Large intestine (tissue), 3 donors: ENCODE data around the gene SFTPB. TPM values are rescaled to one million over a fixed set of nuclear protein-coding genes. Genes with fewer than 3 reads are reported as not detected.
"Not testable (repeated sequence)": the region's sequence is repeated elsewhere in the genome, so short reads cannot be mapped to it uniquely, and the experiment has no call there.

Source experiments
- DNase-seq, 2 donors: peaks; one replicate each; pipeline versions ENCODE4 v3.0.0 to v3.0.0-alpha.2; 2013
- H3K27ac ChIP-seq: one replicate; pipeline ENCODE4 v1.5.1; 2013; ENCODE audit warnings: low read length
- H3K27me3 ChIP-seq: 2 replicates; pipeline ENCODE4 v1.6.1; 2013; ENCODE audit warnings: low read length; ENCODE audit not compliant: control insufficient read depth, insufficient read depth
- H3K36me3 ChIP-seq: 2 replicates; pipeline ENCODE4 v1.6.1; 2013; ENCODE audit warnings: low read length; ENCODE audit not compliant: control insufficient read depth, insufficient read depth
- H3K4me1 ChIP-seq: one replicate; pipeline ENCODE4 v1.6.1; 2013; ENCODE audit warnings: low read length; ENCODE audit not compliant: control insufficient read depth, insufficient read depth
- H3K4me3 ChIP-seq: one replicate; pipeline ENCODE4 v1.5.1; 2013; ENCODE audit warnings: low read length
- H3K9me3 ChIP-seq: one replicate; pipeline ENCODE4 v1.6.1; 2013; ENCODE audit warnings: mild to moderate bottlenecking, low read depth, low read length, moderate library complexity; ENCODE audit not compliant: control insufficient read depth
- WGBS: methylation state at CpG from one replicate; pipeline ENCODE4 v1.1.5; 2013; ENCODE audit warnings: low lambda C conversion rate; ENCODE audit not compliant: insufficient coverage; 5-methylcytosine and 5-hydroxymethylcytosine counted together
- polyA plus RNA-seq: library from polyadenylated mRNA; unstranded; fragments of 120-200 nt; gene quantifications from one replicate; pipeline ENCODE4 v1.2.1, GENCODE V29; 2013

The SFTPB gene
- polyA plus RNA-seq, 1 donor: 0.01 TPM

DNA sequence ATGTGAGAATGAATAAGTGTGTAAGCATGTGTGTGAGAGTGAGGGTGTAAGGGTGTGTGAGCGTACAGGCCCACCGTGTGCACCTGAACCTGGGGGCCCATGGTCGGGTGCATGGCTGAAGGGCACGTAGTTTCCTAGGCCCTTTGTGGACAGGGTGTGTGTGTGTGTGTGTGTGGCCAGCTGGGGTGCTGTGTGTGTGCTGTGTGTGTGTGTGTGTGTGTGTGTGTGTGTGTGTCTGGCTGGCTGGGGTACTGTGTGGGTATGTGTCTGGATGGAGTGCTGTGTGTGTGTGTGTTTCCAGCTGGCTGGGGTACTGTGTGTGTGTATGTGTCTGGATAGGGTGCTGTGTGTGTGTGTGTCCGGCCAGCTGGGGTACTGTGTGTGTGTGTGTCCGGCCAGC is 2.0 kb downstream of the SFTPB start:
- no peaks in the 10 kb centered on the region for H3K4me1 ChIP-seq
- DNase-seq: no peak
- H3K27me3 ChIP-seq: no peaks in the 10 kb centered on the region
- H3K27ac ChIP-seq: no peak overlapping the region
- H3K4me3 ChIP-seq: no peak overlapping the region
- no peaks in the 10 kb centered on the region for H3K9me3 ChIP-seq
- no CpG with 5 or more reads among the region's 6 CpGs for WGBS
- no peaks in the 10 kb centered on the region for H3K36me3 ChIP-seq

DNA sequence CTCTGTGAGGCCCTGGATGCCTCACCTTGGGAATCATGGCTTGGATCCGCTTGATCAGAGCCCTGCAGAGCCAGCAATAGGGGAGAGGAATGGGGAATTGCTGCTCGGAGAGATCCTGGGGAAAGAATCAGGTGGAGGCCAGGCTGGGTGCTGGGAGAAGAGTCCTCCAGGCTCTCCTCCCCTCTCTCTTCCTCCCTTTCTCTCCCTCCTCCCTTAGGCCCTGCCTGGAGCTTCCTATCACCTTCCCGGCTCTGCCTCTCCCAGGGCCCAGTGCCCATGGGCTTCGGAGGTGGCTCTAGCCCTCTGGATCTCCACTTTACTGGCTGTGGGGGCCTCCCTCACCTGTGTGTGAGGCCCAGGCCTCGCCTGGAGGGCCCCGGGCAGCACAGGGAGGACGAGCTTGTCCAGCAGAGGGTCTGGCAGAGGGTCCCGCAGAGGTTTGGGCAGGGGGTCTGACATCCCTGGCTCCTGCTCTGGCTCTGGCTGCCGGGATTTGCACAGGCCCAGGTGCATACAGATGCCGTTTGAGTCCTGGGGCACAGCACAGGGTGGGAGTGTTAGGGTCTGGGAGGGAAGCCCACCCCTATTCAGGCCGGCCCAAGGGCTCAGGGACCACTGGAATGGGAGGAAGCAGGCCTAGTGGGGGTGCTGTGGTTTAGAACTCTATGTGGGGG is 2.6 kb downstream of the SFTPB start:
- no CpG with 5 or more reads among the region's 11 CpGs for WGBS
- Histone ChIP-seq H3K4me3 (no peak overlapping the region), H3K27ac (no peak overlapping the region), H3K36me3 (no peaks in the 10 kb centered on the region), H3K9me3 (no peaks in the 10 kb centered on the region), H3K4me1 (no peaks in the 10 kb centered on the region), H3K27me3 (no peaks in the 10 kb centered on the region)
- DNase-seq: no peak

DNA sequence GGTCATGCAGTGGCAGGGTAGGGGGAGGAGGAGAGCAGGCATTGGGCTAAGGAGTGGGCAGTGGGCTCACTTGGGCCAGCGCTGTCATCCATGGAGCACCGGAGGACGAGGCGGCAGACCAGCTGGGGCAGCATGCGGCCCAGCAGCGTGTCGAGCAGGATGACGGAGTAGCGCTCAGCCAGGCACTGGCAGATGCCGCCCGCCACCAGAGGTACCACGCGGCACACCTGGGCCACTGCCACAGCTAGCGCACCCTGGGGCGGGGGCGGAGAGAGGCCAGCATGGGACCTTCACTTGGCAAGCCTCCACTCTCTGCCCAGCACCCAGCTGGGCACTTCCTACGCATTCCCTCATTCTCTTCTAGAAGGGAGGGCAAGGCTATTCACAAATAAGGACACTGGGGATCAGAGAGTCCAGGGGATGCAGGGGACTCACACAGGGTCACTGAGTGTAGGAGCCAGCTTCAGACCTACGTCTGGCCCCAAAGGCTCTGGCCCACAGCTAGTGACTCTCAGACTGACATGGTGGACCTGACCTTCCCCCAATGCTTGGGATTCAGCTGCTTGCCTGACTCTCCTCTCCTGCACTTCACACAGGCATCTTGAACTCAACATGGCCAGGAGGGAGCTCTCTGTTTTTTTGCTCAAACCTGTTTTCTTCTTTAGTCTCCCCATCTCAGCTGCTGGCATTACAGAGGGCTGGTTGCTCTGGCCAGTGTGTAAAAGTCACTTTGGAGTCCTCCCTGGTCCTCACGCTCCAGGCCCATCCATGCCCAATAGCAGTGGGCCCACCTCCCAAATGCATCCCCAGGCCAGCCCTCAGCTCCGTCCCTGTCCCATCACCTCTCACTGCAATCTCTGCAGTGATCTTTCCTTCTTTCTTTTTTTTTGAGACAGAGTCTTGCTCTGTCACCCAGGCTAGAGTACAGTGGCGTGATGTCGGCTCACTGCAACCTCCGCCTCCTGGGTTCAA is 4.1 kb downstream of the SFTPB start:
- H3K4me1 ChIP-seq: no peaks in the 10 kb centered on the region
- H3K9me3 ChIP-seq: no peaks in the 10 kb centered on the region
- peaks cover 5% of the 10 kb centered on the region for H3K36me3 ChIP-seq
- H3K4me3 ChIP-seq: no peak overlapping the region
- no peak for DNase-seq
- no peak overlapping the region for H3K27ac ChIP-seq
- WGBS: 80% methylated on average over 1 of the region's 23 CpGs
- no peaks in the 10 kb centered on the region for H3K27me3 ChIP-seq

DNA sequence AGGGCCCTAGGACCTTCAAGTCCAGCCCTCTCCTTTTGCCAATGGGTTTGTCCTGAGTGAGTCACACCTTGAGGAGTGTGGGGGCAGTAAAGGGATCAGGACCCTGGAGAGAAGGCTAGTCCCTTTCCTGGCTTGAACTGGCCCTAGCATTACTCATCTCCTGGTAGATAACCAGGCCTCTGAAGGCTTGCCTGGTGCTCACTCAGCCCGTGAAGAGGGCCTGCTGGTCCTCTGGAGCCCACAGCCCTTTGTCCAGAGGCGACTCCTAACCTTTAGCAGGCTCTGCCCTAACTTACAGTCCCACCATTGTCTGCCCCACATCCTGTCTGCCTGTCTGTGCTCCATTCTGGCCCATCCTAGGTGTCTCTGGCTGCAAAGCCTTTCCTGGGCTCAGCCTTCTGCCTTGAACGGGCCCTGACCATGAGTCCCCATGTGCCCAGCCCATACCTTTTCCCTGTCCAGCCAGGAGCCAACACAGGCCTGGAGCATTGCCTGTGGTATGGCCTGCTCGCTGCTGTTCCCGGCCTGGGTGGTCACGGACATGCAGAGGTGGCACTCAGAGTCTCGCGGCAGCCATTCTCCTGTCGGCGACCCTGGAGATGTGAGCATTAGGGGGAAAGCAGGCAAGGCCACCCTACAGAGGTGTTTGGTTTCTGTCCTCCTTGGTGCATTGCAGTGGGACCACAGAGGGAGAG is 5.0 kb downstream of the SFTPB start:
- no peak for DNase-seq
- H3K27me3 ChIP-seq: no peaks in the 10 kb centered on the region
- H3K4me1 ChIP-seq: no peaks in the 10 kb centered on the region
- H3K27ac ChIP-seq: no peak overlapping the region
- no peaks in the 10 kb centered on the region for H3K9me3 ChIP-seq
- H3K4me3 ChIP-seq: no peak overlapping the region
- WGBS: no CpG with 5 or more reads among the region's 10 CpGs
- H3K36me3 ChIP-seq: peaks cover 5% of the 10 kb centered on the region

DNA sequence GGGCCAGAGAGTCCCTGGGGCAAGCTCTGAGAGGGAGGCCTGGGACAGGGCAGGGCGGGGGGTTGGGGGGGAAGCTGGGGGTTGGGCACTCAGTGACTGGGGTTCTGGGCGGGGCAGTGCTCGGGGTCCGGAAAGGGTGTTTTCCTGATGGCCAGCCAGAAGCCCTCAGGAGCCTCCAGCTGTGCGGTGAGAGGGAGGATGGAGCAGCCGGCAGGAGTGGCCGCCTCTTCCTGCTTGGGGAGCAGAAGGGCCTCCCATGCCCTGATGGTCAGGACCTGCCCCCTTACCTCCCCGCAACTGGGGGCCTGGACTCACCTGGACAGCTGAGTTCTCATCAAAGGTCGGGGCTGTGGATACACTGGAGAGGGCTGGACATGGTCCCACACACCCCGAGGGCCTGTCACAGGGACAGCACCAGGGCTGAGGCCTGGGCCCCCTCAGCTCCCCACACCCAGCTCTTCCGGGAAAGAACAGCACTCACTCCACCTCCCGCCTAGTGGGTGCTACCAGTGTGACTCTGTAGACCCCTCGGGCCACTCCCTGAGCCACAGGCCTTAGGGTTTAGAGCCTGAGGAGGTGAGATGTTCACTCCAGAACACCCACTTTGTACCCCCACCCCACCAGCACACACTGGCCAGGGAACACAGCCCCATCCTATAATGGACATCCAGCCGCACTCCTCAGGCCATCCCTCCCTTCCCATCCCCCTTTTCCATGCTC is 6.7 kb downstream of the SFTPB start:
- peaks cover 5% of the 10 kb centered on the region for H3K36me3 ChIP-seq
- DNase-seq: no peak
- no peak overlapping the region for H3K27ac ChIP-seq
- no peak overlapping the region for H3K4me3 ChIP-seq
- no peaks in the 10 kb centered on the region for H3K27me3 ChIP-seq
- H3K4me1 ChIP-seq: no peaks in the 10 kb centered on the region
- H3K9me3 ChIP-seq: no peaks in the 10 kb centered on the region
- 80% methylated on average over 1 of the region's 14 CpGs for WGBS

DNA sequence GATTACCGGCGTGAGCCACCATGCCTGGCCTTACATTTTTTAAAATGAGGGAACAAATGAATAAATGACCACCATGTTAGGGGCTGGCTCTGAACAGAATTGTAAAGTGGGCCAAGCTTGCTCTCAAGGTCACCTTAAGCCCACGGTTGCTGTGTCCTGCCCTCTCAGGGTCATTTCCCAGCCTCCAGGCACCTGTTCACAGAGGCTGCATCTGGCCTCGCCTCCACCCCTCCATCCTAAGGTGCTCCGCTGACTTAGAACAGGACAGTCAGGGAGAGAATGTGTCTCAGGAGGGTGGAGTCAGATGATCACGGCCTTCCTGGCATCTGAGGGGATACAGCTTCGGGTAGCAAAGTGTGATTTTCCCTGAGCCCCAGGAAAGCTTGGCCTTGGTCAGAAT is 7.3 kb downstream of the SFTPB start:
- no CpG with 5 or more reads among the region's 7 CpGs for WGBS
- H3K4me3 ChIP-seq: no peak overlapping the region
- no peak overlapping the region for H3K27ac ChIP-seq
- H3K36me3 ChIP-seq: peaks cover 8% of the 10 kb centered on the region
- H3K4me1 ChIP-seq: no peaks in the 10 kb centered on the region
- H3K9me3 ChIP-seq: no peaks in the 10 kb centered on the region
- H3K27me3 ChIP-seq: no peaks in the 10 kb centered on the region
- no peak for DNase-seq

DNA sequence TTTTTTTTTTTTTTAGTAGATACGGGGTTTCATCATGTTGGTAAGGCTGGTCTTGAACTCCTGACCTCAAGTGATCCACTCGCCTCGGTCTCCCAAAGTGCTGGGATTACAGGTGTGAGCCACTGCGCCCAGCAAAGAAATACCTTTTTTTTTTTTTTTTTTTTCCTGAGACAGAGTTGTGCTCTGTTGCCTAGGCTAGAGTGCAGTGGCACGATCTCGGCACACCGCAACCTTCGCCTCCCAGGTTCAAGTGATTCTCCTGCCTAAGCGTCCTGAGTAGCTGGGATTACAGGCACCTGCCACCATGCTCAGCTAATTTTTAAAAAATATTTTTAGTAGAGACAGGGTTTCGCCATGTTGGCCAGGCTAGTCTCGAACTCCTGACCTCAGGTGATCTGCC is 7.7 kb downstream of the SFTPB start:
- not testable (repeated sequence) for H3K27ac ChIP-seq, DNase-seq, H3K9me3 ChIP-seq, H3K27me3 ChIP-seq, H3K4me3 ChIP-seq, H3K4me1 ChIP-seq, H3K36me3 ChIP-seq
- no CpG with 5 or more reads among the region's 11 CpGs for WGBS

DNA sequence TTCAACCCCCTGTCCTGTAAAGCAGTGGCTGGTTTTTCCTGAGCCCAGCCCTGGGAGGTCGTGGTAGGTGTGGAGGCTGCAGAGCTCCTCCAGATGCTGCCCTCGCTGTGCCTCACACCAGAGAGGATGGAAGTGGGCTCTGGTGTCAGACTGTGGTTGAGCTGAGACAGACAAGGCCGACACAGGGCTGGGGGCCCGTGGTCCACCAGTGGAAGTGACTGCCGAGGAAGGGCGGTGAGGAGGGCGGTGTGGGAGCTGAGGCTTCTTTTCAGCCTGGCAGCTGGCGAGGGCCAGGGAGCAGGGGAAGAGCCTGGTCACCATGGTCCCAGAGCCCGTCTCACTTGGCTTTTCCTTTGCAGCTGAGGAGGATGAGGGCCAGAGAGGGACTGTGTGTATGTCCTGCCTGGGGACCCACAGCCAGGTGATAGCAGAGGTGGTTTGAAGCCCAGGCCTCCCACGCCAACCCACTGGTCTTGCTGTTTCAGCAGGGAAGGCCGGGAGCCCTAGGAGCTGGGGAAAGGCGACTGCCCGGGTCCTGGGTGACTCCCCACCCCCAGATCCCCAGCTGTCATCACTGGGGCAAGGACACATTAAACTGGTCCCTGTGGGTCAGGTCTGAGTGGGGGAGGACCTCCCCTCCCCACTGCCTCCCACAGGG is 8.5 kb downstream of the SFTPB start:
- H3K27ac ChIP-seq: no peak overlapping the region

DNA sequence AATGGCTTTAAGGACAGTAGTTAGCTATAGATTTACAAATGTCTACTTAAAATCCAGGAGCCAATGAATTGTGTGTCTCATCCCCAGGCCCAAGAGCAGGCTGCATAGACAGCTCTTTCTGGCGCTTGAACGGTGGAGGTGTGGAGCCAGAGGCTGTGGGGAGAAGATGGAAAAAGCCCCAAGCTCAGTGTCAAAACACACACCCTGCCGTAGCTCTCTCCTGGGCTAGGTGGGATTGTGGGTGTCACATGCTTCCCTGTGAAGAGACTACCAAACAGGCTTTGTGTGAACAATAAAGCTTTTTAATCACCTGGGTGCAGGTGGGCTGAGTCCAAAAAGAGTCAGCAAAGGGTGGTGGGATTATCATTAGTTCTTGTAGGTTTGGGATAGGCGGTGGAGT is 10.6 kb downstream of the SFTPB start:
- not testable (repeated sequence) for H3K9me3 ChIP-seq, H3K4me3 ChIP-seq, H3K4me1 ChIP-seq, DNase-seq, H3K27ac ChIP-seq, H3K27me3 ChIP-seq
- peaks cover 14% of the 10 kb centered on the region for H3K36me3 ChIP-seq
- WGBS: 100% methylated on average over 1 of the region's 4 CpGs

More for the DNA sequence above, 8.5 kb downstream of the SFTPB start:
- H3K4me1 ChIP-seq: no peaks in the 10 kb centered on the region
- no CpG with 5 or more reads among the region's 13 CpGs for WGBS
- DNase-seq: no peak
- no peaks in the 10 kb centered on the region for H3K9me3 ChIP-seq
- peaks cover 8% of the 10 kb centered on the region for H3K36me3 ChIP-seq
- H3K4me3 ChIP-seq: no peak overlapping the region
- no peaks in the 10 kb centered on the region for H3K27me3 ChIP-seq
